NCI-H146 treated with DMSO at 0.1 percent for 48 hours (cell line): ENCODE results near the gene PRPF40B.
A peak's percentile ranks its signal among the peaks of the same experiment; 100 is the strongest.
"Not testable (repeated sequence)": the region's sequence is repeated elsewhere in the genome, so short reads cannot be mapped to it uniquely, and the experiment has no call there.

ENCODE experiments used
- DNase-seq: peaks from one replicate; lab custom pipeline; 2025; ENCODE audit not compliant: unreplicated experiment; lab: John Stamatoyannopoulos, UW

Gene PRPF40B

GRCh38 chr12:49609059-49609874 is 14.1 kb upstream of the PRPF40B start:
- DNase-seq: no peak

- DNase-seq: peak; percentile 12
These were observed 13.5 kb upstream of the PRPF40B start for GRCh38 chr12:49609875-49610154.

GRCh38 chr12:49610785-49611184 is 12.6 kb upstream of the PRPF40B start:
- DNase-seq: not testable (repeated sequence)

GRCh38 chr12:49612210-49612609 is 11.2 kb upstream of the PRPF40B start:
- no peak for DNase-seq

- DNase-seq: no peak
These were observed 7.6 kb upstream of the PRPF40B start for GRCh38 chr12:49615725-49616124.

- DNase-seq: no peak
These were observed 6.7 kb upstream of the PRPF40B start for GRCh38 chr12:49616533-49617219.

- no peak for DNase-seq
These were observed 4.8 kb upstream of the PRPF40B start for GRCh38 chr12:49618576-49618975.

GRCh38 chr12:49619286-49619685 is 4.1 kb upstream of the PRPF40B start:
- DNase-seq: no peak

GRCh38 chr12:49621651-49622500 is 1.5 kb upstream of the PRPF40B start:
- no peak for DNase-seq

- peak; percentile 41 for DNase-seq
These were observed 740 bp upstream of the PRPF40B start for GRCh38 chr12:49622501-49623141.

GRCh38 chr12:49624921-49625577 is 1.7 kb downstream of the PRPF40B start:
- no peak for DNase-seq

GRCh38 chr12:49626169-49626835 is 2.9 kb downstream of the PRPF40B start:
- no peak for DNase-seq

GRCh38 chr12:49626836-49627235 is 3.5 kb downstream of the PRPF40B start:
- no peak for DNase-seq

GRCh38 chr12:49627752-49628360 is 4.5 kb downstream of the PRPF40B start:
- no peak for DNase-seq

- DNase-seq: no peak
These were observed 8.1 kb downstream of the PRPF40B start for GRCh38 chr12:49631336-49631907.

- no peak for DNase-seq
These were observed 9.0 kb downstream of the PRPF40B start for GRCh38 chr12:49632401-49632800.

GRCh38 chr12:49632986-49633702 is 9.8 kb downstream of the PRPF40B start:
- no peak for DNase-seq

- DNase-seq: no peak
These were observed 10.5 kb downstream of the PRPF40B start for GRCh38 chr12:49633703-49634345.
